Mucosa of rectum (tissue), 2 donors: ENCODE data around the gene TCF21.
"Not testable (repeated sequence)": the region's sequence is repeated elsewhere in the genome, so short reads cannot be mapped to it uniquely, and the experiment has no call there.

ENCODE experiments used
- H3K27ac ChIP-seq, 2 donors: one replicate each; pipeline ENCODE4 v1.7.0; 2013; ENCODE audit warnings: inconsistent platforms in 2 of 2, low read depth in 2 of 2, low read length in 2 of 2
- H3K27me3 ChIP-seq, 2 donors: one replicate each; pipeline ENCODE4 v1.7.0; 2013; ENCODE audit warnings: low read length in 2 of 2; ENCODE audit not compliant: control insufficient read depth in 2 of 2, insufficient read depth in 2 of 2
- H3K36me3 ChIP-seq, 2 donors: one replicate each; pipeline ENCODE4 v1.7.0; 2013; ENCODE audit warnings: low read length in 2 of 2; ENCODE audit not compliant: control insufficient read depth in 2 of 2, insufficient read depth in 2 of 2
- H3K4me1 ChIP-seq, 2 donors: one replicate each; pipeline ENCODE4 v1.7.0; 2013; ENCODE audit warnings: low read length in 2 of 2, mild to moderate bottlenecking in 1 of 2; ENCODE audit not compliant: control insufficient read depth in 2 of 2, insufficient read depth in 2 of 2
- H3K4me3 ChIP-seq, 2 donors: one replicate each; pipeline ENCODE4 v1.7.0; 2013; ENCODE audit warnings: low read length in 2 of 2
- H3K9ac ChIP-seq, 2 donors: one replicate each; pipeline ENCODE4 v1.7.0; 2013; ENCODE audit warnings: low read length in 2 of 2, low read depth in 1 of 2, mild to moderate bottlenecking in 1 of 2
- H3K9me3 ChIP-seq, 2 donors: one replicate each; pipeline ENCODE4 v1.7.0; 2013; ENCODE audit warnings: low read length in 2 of 2; ENCODE audit not compliant: control insufficient read depth in 2 of 2
- donor health status: healthy.
- donor health status: Normal muscosa, but diverticular disease.

The TCF21 gene

GRCh38 chr6:133919362-133919761, 30.4 kb downstream of the TCF21 start:
- Histone ChIP-seq H3K9me3 (no peaks in the 10 kb centered on the region), H3K27me3 (peaks cover 0 to 2% of the 10 kb centered on the region in 2 donors), H3K36me3 (no peaks in the 10 kb centered on the region), H3K4me1 (no peaks in the 10 kb centered on the region), H3K27ac (no peak overlapping the region), H3K4me3 (no peak overlapping the region), H3K9ac (no peak overlapping the region)

GRCh38 chr6:133921249-133921859, 32.4 kb downstream of the TCF21 start:
- H3K4me3 ChIP-seq = no peak overlapping the region
- H3K36me3 ChIP-seq = no peaks in the 10 kb centered on the region
- no peak overlapping the region for H3K27ac ChIP-seq
- no peaks in the 10 kb centered on the region for H3K4me1 ChIP-seq
- no peaks in the 10 kb centered on the region for H3K27me3 ChIP-seq
- no peak overlapping the region for H3K9ac ChIP-seq
- no peaks in the 10 kb centered on the region for H3K9me3 ChIP-seq

GRCh38 chr6:133923938-133924593, 35.2 kb downstream of the TCF21 start:
- Histone ChIP-seq H3K4me3 (no peak overlapping the region), H3K9ac (no peak overlapping the region), H3K36me3 (no peaks in the 10 kb centered on the region)

GRCh38 chr6:133931221-133931620, 42.3 kb downstream of the TCF21 start:
- H3K27me3 ChIP-seq, H3K4me1 ChIP-seq, H3K36me3 ChIP-seq, H3K27ac ChIP-seq, H3K9me3 ChIP-seq, H3K9ac ChIP-seq, H3K4me3 ChIP-seq: not testable (repeated sequence)

More at GRCh38 chr6:133923938-133924593, 35.2 kb downstream of the TCF21 start:
- no peaks in the 10 kb centered on the region for H3K4me1 ChIP-seq
- H3K27ac ChIP-seq = no peak overlapping the region
- no peaks in the 10 kb centered on the region for H3K27me3 ChIP-seq
- no peaks in the 10 kb centered on the region for H3K9me3 ChIP-seq

- not testable (repeated sequence) for H3K9me3 ChIP-seq, H3K36me3 ChIP-seq, H3K27ac ChIP-seq, H3K9ac ChIP-seq, H3K4me3 ChIP-seq, H3K4me1 ChIP-seq, H3K27me3 ChIP-seq
Measured at GRCh38 chr6:133936352-133936751, 47.4 kb downstream of the TCF21 start.

- H3K4me3 ChIP-seq = no peak overlapping the region
- no peaks in the 10 kb centered on the region for H3K9me3 ChIP-seq
- peaks cover 0 to 2% of the 10 kb centered on the region in 2 donors for H3K4me1 ChIP-seq
- H3K27me3 ChIP-seq = no peaks in the 10 kb centered on the region
- H3K27ac ChIP-seq = no peak overlapping the region
- H3K9ac ChIP-seq = no peak overlapping the region
- no peaks in the 10 kb centered on the region for H3K36me3 ChIP-seq
Measured at GRCh38 chr6:133937909-133938308, 49.0 kb downstream of the TCF21 start.

- peaks cover 0 to 2% of the 10 kb centered on the region in 2 donors for H3K4me1 ChIP-seq
- H3K9me3 ChIP-seq = no peaks in the 10 kb centered on the region
- no peaks in the 10 kb centered on the region for H3K27me3 ChIP-seq
- no peak overlapping the region for H3K9ac ChIP-seq
- no peak overlapping the region for H3K27ac ChIP-seq
- no peak overlapping the region for H3K4me3 ChIP-seq
- no peaks in the 10 kb centered on the region for H3K36me3 ChIP-seq
Measured at GRCh38 chr6:133938533-133938932, 49.6 kb downstream of the TCF21 start.

- Histone ChIP-seq H3K27ac (no peak overlapping the region), H3K27me3 (no peaks in the 10 kb centered on the region), H3K9me3 (no peaks in the 10 kb centered on the region), H3K4me3 (no peak overlapping the region), H3K4me1 (peaks cover 0 to 2% of the 10 kb centered on the region in 2 donors), H3K36me3 (no peaks in the 10 kb centered on the region), H3K9ac (no peak overlapping the region)
Measured at GRCh38 chr6:133939778-133940667, 51.1 kb downstream of the TCF21 start.
